NCI-H82 treated with DMSO at 0.1 percent for 48 hours (cell line): ENCODE results near the gene MARK3.

Experiments used
- DNase-seq: peaks from one replicate; lab custom pipeline; 2025; ENCODE audit not compliant: unreplicated experiment; lab: John Stamatoyannopoulos, UW

MARK3 gene

DNA sequence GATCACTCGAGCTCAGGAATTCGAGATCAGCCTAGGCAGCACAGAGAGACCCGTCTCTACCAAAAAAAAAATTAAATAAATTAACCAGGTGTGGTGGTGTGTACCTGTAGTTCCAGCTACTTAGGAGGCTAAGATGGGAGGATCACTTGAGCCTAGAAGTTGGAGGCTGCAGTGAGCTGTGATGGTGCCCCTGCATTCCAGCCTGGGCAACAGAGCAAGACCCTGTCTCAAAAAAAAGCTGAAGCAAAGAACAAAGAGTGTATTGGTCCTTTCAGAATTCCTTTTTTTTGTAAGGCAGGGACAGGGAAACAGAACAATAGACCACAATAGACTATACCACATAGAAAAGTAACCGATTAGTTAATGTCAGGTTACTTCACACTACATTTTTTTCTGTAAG is 47.4 kb downstream of the MARK3 start:
- DNase-seq, result no peak

DNA sequence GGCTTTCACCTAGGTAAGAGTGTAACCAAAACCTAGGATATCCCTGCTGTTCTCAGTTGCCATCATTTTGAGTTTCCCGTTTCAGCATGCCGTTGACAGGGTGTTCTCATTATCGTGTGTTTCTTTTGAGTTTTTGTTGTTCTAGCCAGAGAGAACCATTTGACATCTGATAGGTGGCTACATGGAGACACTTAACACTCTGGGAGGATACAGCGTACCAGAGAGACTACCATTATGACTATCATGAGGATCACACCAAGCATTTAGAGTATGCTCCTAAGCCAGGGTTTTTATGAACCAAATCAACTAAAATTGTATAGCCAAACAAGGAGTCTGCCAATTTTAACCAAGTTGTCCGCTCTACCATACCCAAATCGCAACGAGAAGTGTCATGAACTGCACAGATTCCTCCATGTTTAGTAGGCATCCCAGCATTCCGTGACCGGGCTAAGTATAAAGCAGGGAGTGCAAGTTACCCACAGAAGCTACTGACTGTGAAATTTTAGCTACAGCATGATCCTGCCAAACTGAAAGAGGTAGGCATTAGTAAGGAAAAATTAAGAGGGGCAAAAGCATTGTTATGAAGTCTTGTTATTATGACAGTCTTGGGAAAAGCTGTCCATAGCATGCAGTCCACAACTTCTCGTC is 48.8 kb downstream of the MARK3 start:
- DNase-seq, result no peak

DNA sequence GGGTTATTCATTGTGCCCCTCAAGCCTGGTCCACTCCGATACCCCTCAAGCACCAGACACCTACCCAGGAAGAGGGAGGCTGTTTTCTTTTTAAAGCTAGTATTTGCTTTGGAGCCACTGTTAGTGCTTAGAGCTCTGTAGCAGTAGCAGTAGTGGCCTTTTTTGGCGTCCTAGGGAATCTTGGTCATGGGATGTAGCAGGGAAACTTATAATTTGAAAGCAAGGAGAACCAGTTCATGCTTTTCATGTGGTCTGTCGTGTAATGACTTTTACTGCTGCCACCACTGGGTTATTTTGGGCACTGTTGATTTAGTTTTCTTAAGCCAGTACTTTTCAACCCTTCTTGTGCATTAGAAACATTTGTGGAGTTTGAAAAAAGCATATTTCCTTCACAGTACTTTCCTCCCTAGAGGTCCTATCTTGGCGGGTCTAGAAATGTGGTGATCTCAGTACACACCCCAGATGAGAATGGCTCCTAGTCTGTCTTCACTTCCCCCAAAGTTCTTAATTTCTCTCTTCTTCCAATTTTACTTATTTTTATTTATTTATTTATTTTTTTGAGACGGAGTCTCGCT is 49.7 kb downstream of the MARK3 start:
- DNase-seq, result no peak

DNA sequence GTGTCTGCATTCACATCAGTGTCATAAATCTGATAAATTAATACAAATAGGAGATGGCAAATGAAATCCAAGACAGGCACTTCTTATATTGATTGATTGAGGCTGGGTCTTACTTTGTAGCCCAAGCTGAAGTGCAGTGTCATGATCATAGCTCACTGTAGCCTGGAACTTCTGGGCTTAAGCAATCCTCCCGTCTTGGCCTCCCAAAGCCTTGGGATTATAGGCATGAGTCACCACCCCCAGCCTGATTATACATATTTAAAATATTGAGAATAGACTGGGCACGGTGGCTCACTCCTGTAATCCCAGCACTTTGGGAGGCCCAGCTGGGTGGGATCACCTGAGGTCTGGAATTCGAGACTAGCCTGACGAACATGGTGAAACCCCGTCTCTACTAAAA is 51.3 kb downstream of the MARK3 start:
- DNase-seq, result no peak

DNA sequence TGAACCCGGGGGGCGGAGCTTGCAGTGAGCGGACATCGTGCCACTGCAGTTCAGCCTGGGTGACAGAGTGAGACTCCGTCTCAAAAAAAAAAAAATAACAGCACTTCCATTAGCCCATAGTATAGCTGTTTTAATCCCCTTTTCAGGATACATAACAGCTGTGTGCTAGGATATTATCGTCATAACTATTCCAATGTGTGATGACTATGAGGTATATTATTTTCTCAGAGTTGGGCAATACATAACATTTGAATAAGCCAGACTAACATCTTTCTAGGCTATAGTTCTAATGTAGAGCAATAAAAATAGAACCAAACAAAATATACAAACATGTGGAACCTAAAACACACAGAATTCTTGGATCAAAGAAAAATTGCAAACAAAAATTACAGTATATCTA is 57.1 kb downstream of the MARK3 start:
- no peak for DNase-seq

DNA sequence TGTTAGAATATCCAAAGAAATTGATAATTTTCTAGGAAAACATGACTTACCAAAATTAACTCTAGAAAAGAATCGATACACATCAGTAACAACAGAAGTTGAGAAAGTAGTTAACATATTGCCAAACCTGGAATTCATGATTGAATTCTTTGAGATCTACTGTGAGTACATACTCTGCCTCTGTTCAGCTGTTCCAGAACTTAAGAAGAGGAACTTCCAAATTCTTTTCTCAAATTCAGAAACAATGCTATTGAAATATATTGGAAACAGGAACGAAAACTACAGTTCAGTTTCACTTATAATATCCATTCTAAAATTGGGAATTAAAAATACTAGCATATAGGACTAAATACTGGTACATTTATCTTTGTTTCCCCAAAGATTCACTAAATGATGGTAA is 57.9 kb downstream of the MARK3 start:
- DNase-seq, result no peak

DNA sequence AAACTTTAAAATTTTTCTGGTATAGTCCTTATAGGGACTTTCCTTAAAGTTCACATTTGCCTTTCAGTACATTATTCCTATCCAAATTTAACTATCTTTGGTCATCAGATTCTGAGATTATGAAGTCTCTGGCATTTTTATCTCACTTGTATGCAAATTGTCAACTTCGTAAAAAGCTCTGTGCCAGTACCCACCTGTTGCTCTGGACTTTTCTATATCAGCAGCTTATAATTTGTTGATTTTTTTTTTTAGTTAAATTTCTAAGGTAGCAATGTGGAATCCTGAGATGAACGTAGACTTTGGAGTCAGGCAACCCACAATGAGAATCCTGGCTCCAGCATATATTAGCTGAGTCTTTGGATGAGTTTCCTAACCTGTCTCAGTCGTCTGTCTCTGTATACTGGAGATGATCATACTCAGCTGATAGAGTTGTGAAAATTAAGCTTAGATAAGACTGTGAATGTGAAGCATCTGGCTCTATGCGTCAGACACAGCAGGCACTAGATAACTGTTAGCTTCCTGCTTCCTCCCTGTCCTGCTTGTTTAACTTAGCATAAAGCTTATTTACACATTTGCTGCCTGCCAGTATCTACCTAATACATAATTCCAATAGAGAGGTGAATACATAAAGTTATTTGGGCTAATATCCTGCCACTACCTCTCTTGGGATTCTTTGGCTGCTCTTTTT is 59.8 kb downstream of the MARK3 start:
- DNase-seq, result no peak

DNA sequence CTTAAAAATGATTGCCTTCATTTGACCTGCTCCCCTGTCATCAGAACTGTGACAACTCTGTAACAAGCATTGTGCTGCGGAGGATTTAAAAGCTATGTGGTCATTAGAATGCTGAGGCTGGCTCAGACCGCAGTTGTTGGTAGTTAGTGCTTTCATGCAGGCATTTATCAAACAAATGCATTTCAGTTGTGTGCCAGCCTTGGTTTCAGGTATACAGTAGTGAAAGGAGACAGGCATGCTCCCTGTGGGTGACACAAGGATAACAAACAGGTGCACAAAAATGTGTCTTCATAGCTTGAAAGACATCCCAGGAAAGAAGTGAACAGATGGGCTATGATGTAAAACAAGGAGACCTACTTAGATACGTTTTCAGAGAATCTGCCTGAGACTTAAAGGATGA is 60.6 kb downstream of the MARK3 start:
- DNase-seq, result no peak

DNA sequence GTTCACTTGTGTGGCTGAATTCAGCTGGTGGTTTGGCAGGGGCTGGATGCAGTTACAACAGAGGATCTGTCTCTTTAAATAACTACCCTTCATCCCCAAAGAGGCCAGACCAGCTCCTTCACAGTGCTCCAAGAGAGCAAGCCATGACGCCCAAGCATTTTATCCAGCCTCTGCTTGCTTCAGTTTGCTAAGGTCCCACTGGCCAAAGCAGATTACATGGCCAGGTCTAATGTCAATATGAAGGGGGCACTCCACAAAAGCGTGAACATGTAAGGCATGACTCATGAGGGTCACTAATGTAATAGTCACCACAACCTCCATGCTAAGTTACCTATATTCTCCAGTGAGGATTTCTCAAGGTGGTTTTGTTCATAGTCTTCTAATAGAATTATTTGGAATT is 62.9 kb downstream of the MARK3 start:
- no peak for DNase-seq

DNA sequence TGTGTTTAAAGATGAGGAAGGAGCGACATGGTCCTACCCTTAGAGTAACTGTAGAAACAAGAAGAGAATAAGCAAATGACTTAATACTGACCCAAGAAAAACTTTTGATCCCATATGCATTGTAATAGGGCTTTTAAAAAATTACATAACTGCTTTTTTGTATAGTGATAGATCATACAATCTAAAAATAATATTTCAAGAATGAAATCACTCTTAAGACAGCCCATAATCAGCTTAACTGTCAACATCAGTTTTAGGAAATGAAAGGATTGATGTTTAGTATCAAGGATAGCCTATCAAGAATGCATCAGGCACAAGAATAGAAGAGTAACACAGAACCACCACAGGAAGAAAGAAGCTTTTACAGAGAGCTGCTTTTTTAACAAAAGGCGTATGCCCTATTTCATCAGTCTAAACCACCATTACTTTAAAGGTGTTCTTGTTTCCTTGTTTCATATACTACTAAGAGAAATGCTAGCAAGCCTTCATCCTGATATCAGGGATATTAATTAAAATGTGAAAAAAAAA is 64.5 kb downstream of the MARK3 start:
- no peak for DNase-seq

DNA sequence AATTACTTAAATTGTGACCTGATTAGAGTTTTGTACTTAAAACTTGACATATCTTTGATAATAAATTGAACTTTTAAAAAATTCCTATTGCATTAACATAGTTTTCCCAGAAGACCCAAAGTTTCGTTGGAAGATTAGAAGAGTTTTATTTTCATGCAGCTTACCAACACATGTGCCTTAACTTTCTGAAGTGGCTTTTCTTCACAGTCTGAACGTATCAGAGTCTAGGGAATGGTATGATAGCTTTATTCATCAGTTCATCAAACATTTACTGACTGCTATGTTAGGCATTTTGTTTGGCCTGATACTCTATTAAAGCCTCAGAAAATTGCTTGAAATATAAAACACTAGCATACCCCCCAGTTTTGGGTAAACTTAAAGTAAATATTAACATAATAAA is 65.2 kb downstream of the MARK3 start:
- DNase-seq, result no peak

DNA sequence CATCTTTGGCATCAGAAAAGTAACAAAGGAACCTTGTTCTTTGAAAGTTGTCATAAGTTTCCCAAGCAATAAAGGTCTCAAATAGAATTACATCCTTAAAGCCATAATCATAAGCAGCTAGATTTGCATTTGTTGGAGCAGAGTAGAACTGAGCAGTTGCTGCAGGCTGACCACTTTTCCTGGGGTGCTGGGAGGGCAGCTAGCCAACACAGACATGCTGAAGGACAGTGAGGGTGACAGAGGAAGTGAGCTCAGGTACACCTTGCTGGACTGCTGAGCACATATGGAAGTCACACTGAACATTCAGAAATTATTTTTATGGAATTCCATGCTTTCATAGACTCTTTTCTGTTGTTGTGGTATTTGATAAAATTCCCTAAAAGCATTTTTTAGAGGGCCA is 66.2 kb downstream of the MARK3 start:
- no peak for DNase-seq

DNA sequence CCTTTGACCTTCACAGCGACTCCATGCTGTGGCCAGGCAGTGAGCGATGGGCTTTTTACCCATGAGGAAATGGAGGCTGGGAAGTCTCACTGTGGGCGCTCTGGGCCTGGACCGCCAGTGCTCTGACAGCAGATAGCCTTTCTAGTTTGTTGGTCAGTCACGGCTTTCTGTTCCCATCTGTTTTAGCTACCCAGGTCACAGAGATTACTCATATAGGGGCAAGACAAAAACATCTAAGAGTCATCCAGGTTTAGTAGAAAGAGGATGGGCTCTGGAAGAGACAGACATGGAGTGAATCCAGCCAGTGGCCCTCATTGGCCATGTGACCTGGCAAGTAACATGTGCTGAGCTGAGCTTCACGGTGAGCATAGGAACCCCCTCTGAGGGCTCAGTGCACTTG is 68.6 kb downstream of the MARK3 start:
- no peak for DNase-seq

DNA sequence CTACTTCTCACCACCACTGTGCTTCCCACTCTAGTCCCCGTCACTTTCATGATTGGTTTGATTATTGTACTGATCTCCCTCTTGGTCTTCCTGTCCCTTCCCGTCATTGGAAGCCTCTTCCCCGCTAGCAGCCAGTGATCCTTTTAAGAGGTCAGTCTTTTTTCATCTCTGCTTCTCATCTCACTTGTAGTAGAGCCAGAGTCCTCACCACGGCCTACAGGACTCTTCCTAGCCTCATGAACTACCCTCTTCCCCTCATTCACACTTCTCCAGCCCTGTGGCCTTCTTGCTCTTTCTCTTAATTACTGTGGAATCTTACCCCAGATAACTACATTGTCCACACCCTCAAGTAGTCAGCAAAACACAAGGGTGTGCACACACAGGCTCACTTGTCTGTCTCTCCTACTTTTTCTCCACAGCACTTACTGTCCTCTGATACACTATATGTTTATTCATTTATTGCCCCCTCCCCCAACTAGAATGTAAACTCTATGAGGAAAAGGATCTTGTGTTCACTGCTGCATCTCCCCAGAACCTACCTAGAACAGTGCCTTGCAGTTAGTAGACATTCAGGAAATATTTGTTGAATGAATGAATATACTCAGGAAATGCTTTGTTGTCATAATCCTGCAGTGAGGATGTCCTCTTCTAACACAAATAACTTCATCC is 71.1 kb downstream of the MARK3 start:
- DNase-seq, result no peak

DNA sequence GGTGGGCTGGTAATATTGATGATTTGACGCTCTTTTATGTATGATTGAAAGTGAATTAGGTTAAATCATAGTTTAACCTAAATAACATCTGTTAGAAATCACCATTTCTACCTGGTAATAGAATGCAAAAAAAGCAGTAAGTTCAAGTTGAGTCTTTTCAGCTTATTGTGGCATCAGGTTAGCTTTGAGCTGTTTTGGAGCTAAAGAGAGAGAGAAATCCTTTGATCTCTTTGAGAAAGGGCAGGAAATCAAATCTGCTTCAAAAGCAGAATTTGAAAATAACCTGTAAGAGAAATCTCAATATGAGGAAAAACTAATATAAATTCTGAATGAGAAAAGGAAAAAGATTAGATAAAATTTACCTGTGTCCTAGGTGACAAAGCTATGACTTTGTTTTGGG is 75.2 kb downstream of the MARK3 start:
- DNase-seq, result no peak

DNA sequence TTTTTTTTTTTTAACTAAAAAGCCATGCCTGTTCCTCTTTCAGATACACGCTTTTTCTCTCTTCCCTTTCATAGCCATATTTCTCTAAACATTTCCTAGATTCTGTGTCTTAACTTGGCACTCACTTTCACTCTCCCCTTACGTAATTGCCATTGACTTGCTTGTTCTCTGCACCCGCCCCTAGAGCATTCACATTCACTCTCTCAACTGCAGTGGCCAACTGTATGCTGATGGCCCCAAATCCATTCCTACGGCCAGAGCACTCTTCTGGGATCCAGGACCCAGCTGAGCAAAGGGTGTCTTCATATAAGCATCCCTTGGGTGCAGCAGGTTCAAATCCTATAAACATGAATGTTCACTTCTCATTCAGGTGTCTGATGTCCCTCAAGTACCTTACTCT is 77.9 kb downstream of the MARK3 start:
- no peak for DNase-seq

DNA sequence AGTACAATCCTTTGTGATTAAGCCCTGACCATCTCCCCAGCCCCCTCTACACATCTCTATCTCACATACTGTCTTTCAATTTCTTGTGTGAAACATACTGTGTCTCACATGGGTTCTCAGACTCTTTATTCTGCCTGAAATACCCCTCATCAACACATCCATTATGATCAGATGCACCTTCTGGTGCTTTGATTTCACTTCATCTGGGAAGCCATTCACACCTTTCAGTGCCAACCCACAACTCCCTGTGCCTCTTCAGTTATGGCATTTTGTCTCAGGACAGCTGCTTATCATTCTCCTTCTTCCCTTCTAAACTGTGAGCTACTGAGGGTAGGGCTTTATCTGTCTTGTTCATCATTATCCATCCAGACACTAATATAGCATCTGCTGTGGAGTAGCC is 78.6 kb downstream of the MARK3 start:
- no peak for DNase-seq

DNA sequence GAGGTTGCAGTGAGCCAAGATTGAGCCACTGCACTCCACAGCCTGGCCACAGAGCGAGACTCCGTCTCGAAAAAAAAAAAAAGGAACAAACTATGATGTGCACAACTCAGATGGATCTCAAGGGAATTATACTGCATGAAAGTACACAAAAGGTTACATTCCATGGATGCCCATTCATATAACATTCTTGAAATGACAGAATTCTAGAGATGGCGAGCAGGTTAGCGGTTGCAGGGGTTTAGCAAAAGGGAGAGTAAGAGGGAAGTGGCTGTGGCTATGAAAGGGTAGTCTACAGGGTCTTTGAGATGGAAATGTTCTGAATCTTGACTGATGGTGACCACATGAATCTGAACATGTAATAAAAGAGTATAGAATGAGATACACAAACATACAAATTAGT is 87.7 kb downstream of the MARK3 start:
- no peak for DNase-seq

DNA sequence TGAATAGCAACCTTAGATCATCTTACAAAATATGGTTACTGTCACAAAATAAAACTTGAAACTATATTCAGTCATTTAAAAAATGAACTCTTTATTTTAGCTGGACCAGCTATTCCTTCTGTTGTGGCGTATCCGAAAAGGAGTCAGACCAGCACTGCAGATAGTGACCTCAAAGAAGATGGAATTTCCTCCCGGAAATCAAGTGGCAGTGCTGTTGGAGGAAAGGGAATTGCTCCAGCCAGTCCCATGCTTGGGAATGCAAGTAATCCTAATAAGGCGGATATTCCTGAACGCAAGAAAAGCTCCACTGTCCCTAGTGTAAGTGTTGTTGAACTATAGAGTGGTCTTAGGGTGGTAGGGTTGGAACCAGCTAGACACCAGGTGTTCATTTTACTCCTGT is 89.7 kb downstream of the MARK3 start:
- no peak for DNase-seq

DNA sequence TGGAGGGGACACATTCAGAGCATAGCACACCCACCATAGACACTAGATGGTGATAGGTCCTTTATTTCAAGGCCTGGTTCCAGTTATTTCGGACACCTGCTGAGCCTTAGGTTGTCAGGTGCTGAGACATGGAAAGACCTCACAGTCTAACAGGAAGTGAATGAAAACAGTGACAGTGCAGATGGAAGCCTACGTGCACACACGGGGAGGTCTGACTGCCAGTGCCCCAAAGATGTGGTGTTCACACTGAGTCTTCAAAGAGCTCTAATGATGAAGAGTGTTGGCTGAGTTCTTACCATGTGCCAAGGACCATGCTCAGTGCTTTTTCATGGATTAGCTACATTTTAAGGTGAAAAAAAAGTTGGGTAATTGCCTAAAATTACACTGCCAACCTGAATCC is 90.8 kb downstream of the MARK3 start:
- DNase-seq, result no peak

DNA sequence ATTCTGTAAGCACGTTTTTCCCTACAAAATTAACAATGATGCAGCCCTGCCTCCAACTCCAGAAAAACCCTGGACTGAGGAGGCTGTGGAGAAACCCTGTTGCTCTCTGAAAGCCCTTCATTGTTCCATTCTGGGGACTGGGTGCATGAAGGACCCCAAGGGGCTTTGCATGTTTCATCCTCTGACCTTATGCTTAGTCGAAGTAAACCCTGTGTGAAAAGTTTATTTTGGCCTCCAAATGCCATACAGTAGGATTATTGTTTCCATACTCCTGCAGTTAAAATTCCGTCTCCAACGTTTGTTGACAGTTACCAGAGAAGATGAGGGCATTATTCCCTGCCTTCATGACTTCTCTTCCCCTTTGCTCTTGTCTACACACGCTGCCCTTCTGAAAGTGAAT is 91.4 kb downstream of the MARK3 start:
- DNase-seq, result no peak

DNA sequence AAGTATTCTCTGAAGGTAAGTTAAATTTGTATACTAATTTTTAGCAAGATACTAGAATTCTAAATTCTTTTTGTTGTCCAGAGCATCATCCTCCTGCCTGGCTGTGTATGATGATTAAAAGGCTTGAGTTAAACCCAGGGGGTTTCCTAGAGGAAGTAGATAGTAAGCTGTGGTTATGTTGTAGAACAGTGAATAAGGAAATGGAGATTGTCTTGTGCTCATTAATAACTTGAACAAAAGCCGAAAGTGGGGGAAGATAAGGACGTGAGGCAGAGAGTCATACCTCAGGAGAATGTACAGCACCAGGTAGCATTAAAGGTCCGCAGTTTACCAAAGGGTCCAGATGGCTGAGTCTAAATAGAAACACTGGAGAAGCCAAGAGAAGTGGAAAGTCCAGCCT is 95.4 kb downstream of the MARK3 start:
- DNase-seq, result no peak
